ENCODE results near the gene ZMYND12.

DNA sequence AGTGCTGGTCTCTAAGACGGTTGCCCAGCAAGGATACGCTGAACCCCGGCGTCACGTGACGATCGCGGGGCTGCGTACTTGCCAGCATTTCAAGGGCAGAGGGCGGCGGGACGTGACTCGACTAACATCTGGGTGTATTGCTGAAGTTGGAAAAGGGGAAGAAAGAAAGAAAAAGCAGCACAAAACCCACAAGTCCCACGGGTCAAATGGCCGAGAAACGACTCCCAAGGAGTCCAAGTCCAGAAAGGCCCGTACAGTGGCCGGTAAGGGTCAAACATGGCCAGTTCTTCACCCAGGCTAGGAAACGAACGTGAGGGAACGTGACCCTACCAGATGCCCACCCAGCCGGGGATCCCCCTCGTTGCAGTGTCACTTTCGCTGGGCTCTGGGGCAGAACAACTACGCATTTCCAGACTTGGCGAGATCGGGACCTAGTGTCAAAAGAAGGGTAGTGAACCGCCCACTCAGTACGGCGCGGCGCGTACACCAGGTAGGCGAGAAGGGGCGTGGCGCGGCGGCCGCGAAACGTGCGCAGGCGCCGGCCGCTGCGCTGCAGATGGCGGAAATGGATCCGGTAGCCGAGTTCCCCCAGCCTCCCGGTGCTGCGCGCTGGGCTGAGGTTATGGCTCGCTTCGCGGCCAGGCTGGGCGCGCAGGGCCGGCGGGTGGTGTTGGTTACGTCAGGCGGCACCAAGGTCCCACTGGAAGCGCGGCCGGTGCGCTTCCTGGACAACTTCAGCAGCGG is at the start of gene ZMYND12, which contains the start of gene PPCS:
- TF ChIP-seq, protein P1, sequence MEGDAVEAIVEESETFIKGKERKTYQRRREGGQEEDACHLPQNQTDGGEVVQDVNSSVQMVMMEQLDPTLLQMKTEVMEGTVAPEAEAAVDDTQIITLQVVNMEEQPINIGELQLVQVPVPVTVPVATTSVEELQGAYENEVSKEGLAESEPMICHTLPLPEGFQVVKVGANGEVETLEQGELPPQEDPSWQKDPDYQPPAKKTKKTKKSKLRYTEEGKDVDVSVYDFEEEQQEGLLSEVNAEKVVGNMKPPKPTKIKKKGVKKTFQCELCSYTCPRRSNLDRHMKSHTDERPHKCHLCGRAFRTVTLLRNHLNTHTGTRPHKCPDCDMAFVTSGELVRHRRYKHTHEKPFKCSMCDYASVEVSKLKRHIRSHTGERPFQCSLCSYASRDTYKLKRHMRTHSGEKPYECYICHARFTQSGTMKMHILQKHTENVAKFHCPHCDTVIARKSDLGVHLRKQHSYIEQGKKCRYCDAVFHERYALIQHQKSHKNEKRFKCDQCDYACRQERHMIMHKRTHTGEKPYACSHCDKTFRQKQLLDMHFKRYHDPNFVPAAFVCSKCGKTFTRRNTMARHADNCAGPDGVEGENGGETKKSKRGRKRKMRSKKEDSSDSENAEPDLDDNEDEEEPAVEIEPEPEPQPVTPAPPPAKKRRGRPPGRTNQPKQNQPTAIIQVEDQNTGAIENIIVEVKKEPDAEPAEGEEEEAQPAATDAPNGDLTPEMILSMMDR (conservative IDR thresholded peaks at IDR 0.05) = no peak
- no peak for TF ChIP-seq EZH2 (IDR thresholded peaks at IDR 0.05; ENCODE audit: low read depth)

Data from PC-9 (cell line).